GM12891 (cell line): ENCODE data around the gene XAGE2.

Experiments used
- DNase-seq: peaks from one replicate; pipeline ENCODE4 v3.0.0; 2011; ENCODE audit warnings: low spot score; ENCODE audit not compliant: insufficient read length
- FAIRE-seq: peaks from 2 replicates; lab custom pipeline; 2011; peaks lifted over from hg19 to GRCh38; lab: Jason Lieb, UNC
- PAX5 ChIP-seq: IDR thresholded peaks from 2 replicates; pipeline ENCODE4 v1.6.1; 2011; ENCODE audit warnings: low read length, moderate library complexity, mild to moderate bottlenecking; ENCODE audit not compliant: insufficient read depth, severe bottlenecking
- POLR2A ChIP-seq: IDR thresholded peaks from 2 replicates; pipeline ENCODE4 v1.6.1; 2011; ENCODE audit warnings: low read depth, low read length, control low read depth
- POLR2AphosphoS5 ChIP-seq: IDR thresholded peaks from 2 replicates; pipeline ENCODE4 v1.6.1; 2011; ENCODE audit warnings: low read depth, low read length, control low read depth
- POU2F2 ChIP-seq: IDR thresholded peaks from 2 replicates; pipeline ENCODE4 v1.6.1; 2011; ENCODE audit warnings: low read depth, mild to moderate bottlenecking, control low read depth, low read length, moderate library complexity
- SPI1 ChIP-seq: IDR thresholded peaks from 2 replicates; pipeline ENCODE4 v1.6.1; 2011; ENCODE audit warnings: low read depth, low read length, control low read depth
- TAF1 ChIP-seq: IDR thresholded peaks from 2 replicates; pipeline ENCODE4 v1.6.1; 2011; ENCODE audit warnings: low read depth, low read length, control low read depth

Gene XAGE2

GRCh38 chrX:52424656-52425055, 55.8 kb downstream of the XAGE2 start:
- TF ChIP-seq TAF1 (no peak), POU2F2 (no peak), SPI1 (no peak), POLR2A (no peak), POLR2AphosphoS5 (no peak), PAX5 (no peak)
- DNase-seq (no peak), FAIRE-seq (no peak)
